Cardiac septum (tissue), 1 donor: ENCODE data around the gene DUSP11. TPM values are rescaled to one million over a fixed set of nuclear protein-coding genes. Genes with fewer than 3 reads are reported as not detected.
"Not testable (repeated sequence)": the region's sequence is repeated elsewhere in the genome, so short reads cannot be mapped to it uniquely, and the experiment has no call there.

Experiments
- DNase-seq: peaks from one replicate; pipeline ENCODE4 v3.0.0-alpha.2; 2020; ENCODE audit warnings: low spot score
- intact Hi-C: fragments of 100-400 bp; cut with DNase I; formaldehyde crosslinking; loops from one replicate; pipeline ENCODE4 v1.14.0; 2022
- total RNA-seq: library from RNA; stranded (reverse); fragmentation: NEBNext Ultra II Directional; extraction: Animal tissue kit (Norgen Biotek cat#: 25700); gene quantifications from one replicate; pipeline ENCODE4 v1.2.1, GENCODE V29; 2021
- donor health status: DM: no; HTN: no; CAD: no.

Gene DUSP11
- total RNA-seq, 1 donor from 2014 or later = 10.9 TPM

- intact Hi-C loops = loop anchor here (10.0 kb wide), 1 partner anchor 94 kb away; no protein-coding TSS in a partner anchor
- not testable (repeated sequence) for DNase-seq
Measured at GRCh38 chr2:73778867-73779466, 936 bp downstream of the DUSP11 start.

GRCh38 chr2:73776869-73777519, 2.9 kb downstream of the DUSP11 start:
- DNase-seq = no peak
- intact Hi-C loops = loop anchor here (10.0 kb wide), 1 partner anchor 92 kb away; no protein-coding TSS in a partner anchor

GRCh38 chr2:73776381-73776780, 3.5 kb downstream of the DUSP11 start:
- DNase-seq = no peak
- intact Hi-C loops = loop anchor here (10.0 kb wide), 1 partner anchor 92 kb away; no protein-coding TSS in a partner anchor

GRCh38 chr2:73772819-73773218, 7.1 kb downstream of the DUSP11 start:
- intact Hi-C loops = loop anchor here (10.0 kb wide), 1 partner anchor 88 kb away; no protein-coding TSS in a partner anchor
- DNase-seq = no peak

- DNase-seq = no peak
- intact Hi-C loops = loop anchor here (10.0 kb wide), 1 partner anchor 86 kb away; no protein-coding TSS in a partner anchor
Measured at GRCh38 chr2:73770725-73771124, 9.2 kb downstream of the DUSP11 start.

DNA sequence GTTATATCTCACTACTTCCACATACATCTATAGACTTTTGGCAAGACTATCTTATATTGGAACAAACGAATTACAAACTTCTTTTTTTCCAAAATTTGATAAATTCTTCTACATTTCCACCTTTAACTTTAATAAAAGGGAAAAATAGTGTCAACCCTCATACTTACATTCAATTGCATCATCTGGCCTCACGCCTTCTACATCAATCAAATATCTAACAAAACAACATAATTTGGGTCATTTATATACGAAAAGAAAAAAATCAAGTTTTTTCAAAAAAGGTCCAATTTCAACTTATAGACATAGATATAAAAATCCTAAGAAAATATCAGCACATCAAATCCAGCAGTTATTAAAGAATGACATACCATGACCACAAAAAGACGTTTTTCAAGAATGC, 12.9 kb downstream of the DUSP11 start:
- intact Hi-C loops = no loop called here
- DNase-seq = no peak

GRCh38 chr2:73766349-73766748, 13.6 kb downstream of the DUSP11 start:
- intact Hi-C loops = no loop called here
- DNase-seq = no peak

- DNase-seq = no peak
- intact Hi-C loops = no loop called here
Measured at GRCh38 chr2:73764945-73765344, 15.0 kb downstream of the DUSP11 start.

DNA sequence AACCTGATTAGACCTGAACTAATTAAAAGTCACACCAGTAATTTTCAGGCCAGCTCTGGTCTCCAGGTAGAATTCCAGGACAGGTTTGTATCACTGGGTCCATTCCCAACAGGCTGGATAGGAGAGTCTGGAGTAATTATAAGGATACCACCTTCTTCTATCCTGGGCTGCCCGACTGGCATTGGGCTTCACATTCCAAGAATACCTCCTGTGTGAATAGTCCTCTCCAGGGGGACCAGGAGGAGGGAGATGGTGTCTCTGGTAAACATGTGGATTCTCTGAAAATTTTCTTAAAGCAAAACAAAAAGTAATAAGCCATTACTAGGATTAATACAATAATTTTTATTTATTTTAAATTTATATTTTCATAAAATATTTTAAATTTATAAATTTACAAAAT, 17.3 kb downstream of the DUSP11 start:
- no peak for DNase-seq
- intact Hi-C loops = no loop called here

GRCh38 chr2:73759904-73760303, 20.0 kb downstream of the DUSP11 start:
- no peak for DNase-seq
- intact Hi-C loops = no loop called here

- DNase-seq = no peak
- intact Hi-C loops = no loop called here
Measured at GRCh38 chr2:73759285-73759764, 20.6 kb downstream of the DUSP11 start.

DNA sequence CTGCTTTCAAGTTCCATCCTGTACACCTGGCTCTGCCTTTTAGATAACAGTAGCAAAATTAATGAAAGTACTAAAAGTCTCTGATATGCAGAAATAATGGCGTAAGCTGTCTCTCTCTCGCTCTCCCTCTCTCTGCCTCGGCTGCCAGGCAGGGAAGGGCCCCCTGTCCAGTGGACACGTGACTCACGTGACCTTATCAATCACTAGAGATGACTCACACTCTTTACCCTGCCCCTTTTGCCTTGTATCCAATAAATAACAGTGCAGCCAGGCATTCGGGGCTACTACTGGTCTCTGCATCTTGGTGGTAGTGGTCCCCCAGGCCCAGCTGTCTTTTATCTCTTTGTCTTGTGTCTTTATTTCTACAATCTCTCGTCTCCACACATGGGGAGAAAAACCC, 25.6 kb downstream of the DUSP11 start:
- DNase-seq, intact Hi-C loops: not testable (repeated sequence)

GRCh38 chr2:73749314-73749713, 30.6 kb downstream of the DUSP11 start:
- intact Hi-C loops = no loop called here
- no peak for DNase-seq

- intact Hi-C loops = no loop called here
- no peak for DNase-seq
Measured at GRCh38 chr2:73746877-73747208, 33.1 kb downstream of the DUSP11 start.

DNA sequence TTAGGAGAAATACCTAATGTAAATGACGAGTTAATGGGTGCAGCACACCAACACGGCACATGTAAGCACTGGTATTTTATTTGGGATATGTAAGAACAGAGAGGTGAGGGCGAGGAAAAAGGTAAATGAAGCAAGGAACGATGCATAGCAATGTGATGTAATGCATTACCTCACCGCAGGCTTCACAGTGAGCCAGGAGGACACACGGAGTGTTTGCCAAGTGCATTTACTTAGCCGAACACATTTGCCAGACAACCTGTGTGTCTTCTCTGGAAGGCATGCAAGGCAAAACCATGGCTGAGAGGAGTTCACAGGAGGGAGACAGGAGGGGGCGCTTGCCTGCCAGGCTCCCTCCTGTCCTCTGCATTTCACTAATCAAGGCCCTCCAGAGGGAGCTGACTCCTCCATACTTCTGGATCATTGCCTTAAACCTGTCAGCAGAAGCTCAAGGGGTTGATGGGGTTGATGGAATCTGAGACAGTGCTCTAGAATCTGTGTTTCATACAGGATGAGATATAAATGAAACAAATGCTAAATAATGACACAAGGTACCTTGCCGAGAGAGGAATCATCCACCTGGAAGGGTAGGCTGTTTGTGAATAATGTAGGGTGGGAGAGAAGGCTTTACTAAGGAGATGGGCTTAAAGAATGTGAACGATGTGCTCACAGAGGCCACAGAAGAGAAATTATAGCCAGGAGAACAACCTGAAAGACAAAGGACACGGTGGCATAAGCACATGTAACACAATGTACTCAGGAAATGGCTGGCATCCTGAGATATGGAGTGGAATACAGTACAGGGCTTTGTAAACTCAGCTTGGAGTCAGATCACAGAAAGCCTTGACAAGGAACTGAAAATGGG, 33.7 kb downstream of the DUSP11 start:
- DNase-seq = no peak
- intact Hi-C loops = no loop called here

DNA sequence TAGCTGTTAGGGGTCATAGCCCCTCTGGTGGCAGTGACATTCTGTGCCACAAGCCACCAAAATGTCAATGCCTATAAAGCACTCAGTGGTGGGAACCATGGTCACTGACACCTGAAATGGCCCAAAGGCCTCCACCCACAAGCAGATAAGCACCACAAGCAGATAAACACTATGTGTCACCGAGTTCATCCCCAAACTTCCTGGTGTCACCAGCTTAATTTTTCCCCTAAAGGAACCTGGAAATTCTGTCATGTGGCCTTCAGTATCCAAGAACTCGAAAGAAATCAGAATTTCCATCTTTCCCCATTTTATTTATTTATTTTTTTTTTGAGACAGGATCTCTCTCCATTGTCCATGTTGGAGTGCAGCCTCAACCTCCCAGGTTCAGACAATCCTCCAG, 39.1 kb downstream of the DUSP11 start:
- intact Hi-C loops = no loop called here
- no peak for DNase-seq

GRCh38 chr2:73739101-73739500, 40.8 kb downstream of the DUSP11 start:
- intact Hi-C loops = loop anchor here (5.0 kb wide), 1 partner anchor 718 kb away; the partner anchor contains the start of genes INO80B and WBP1
- DNase-seq = no peak

GRCh38 chr2:73736855-73737779, 42.8 kb downstream of the DUSP11 start, which contains the start of gene TPRKB:
TSS of gene TPRKB (minus strand) at chr2:73737345. CDS start at chr2:73734569, 2,776 bp downstream.
- peak; percentile 97 for DNase-seq
- intact Hi-C loops = loop anchor here (5.0 kb wide), 1 partner anchor 720 kb away; the partner anchor contains the start of genes INO80B and WBP1

GRCh38 chr2:73736378-73736777, 43.5 kb downstream of the DUSP11 start:
- intact Hi-C loops = loop anchor here (5.0 kb wide), 1 partner anchor 721 kb away; the partner anchor contains the start of genes INO80B and WBP1

More at GRCh38 chr2:73736378-73736777, 43.5 kb downstream of the DUSP11 start:
- no peak for DNase-seq
